ENCODE data around the gene PGA5.
"Not testable (repeated sequence)": the region's sequence is repeated elsewhere in the genome, so short reads cannot be mapped to it uniquely, and the experiment has no call there.

The PGA5 gene

DNA sequence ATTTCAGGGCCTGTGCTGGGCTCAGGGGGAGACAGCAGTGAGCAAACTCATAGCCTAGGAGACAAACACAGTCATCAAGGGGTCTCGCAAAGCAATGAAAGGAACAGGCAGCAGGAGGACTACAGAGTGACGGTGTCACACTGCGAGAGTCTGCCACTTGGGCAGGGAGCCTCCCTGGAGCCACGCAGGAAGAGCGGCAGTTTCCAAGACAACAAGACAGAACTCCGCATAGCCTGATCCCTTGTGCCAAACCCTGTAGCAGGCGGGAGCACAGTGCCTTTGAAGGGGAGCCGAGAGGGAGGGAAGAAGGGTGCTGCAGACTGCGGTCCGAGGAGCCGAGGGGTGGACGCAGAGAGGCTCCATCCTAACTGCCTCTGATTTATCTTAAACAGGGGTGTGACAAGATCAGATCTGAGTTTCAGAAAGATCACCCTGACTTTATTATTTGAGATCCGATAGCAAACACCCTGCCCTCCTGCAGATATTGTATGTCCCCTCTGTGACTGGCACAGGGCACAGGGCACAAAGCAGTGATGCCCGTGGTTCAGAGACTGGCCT is 36.4 kb upstream of the PGA5 start:
- not testable (repeated sequence) for H2AFZ ChIP-seq (ENCODE audit: low read length, unreplicated experiment)

DNA sequence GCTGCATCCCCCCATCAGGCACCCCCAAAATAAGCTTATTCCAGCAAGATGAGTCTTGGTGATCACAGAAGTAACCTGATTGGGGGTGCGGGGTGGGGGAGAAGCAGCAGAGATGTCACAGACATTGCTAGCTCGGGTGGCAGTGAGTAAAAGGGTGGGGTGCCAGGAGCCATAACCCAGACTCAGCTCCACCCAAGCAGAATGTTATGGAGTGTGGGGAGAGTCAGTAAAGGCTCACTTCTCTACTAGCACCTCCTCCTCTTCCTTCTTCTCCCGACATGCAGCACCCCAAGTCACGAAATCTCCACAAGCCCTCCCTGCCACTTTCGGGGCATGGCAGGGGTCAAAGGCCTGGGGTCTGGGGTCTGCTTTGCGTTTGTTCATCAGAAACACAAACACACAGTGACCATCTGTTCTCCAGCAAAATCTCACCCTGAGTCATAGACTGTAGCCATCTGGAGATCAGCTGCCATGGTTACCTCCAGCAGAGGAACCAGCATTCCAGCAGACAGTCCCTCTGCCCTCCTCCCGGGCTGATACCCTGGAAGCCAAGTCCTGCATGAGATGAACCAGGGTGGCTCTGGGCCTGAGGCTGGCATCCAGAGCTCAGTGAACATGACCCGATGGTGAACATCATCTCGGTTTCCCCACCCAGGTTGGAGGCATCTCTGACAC is 33.2 kb upstream of the PGA5 start:
- not testable (repeated sequence) for H3K79me2 ChIP-seq (ENCODE audit: control insufficient read depth, insufficient read depth, low read length, unreplicated experiment); H3K4me1 ChIP-seq (ENCODE audit: control insufficient read depth, insufficient read depth, low read length, unreplicated experiment); H3K27ac ChIP-seq (ENCODE audit: low read depth, low read length); H2AFZ ChIP-seq (ENCODE audit: low read length, unreplicated experiment); H3K36me3 ChIP-seq (ENCODE audit: insufficient read depth, low read length); H3K4me3 ChIP-seq (ENCODE audit: low read depth, low read length)
- peaks cover 14% of the 10 kb centered on the region for H3K27me3 ChIP-seq (ENCODE audit: insufficient read depth, low read length)

More for the DNA sequence above, 36.4 kb upstream of the PGA5 start:
- H3K27me3 ChIP-seq (ENCODE audit: insufficient read depth, low read length): peaks cover 19% of the 10 kb centered on the region
- H3K4me1 ChIP-seq (ENCODE audit: control insufficient read depth, insufficient read depth, low read length, unreplicated experiment); H3K36me3 ChIP-seq (ENCODE audit: insufficient read depth, low read length); H3K27ac ChIP-seq (ENCODE audit: low read depth, low read length); H3K79me2 ChIP-seq (ENCODE audit: control insufficient read depth, insufficient read depth, low read length, unreplicated experiment); H3K4me3 ChIP-seq (ENCODE audit: low read depth, low read length): not testable (repeated sequence)

- H2AFZ ChIP-seq (ENCODE audit: low read length, unreplicated experiment); H3K27me3 ChIP-seq (ENCODE audit: insufficient read depth, low read length); H3K27ac ChIP-seq (ENCODE audit: low read depth, low read length); H3K79me2 ChIP-seq (ENCODE audit: control insufficient read depth, insufficient read depth, low read length, unreplicated experiment); H3K4me3 ChIP-seq (ENCODE audit: low read depth, low read length); H3K36me3 ChIP-seq (ENCODE audit: insufficient read depth, low read length); H3K4me1 ChIP-seq (ENCODE audit: control insufficient read depth, insufficient read depth, low read length, unreplicated experiment): not testable (repeated sequence)
Measured at GRCh38 chr11:61210629-61211028, 30.3 kb upstream of the PGA5 start.

DNA sequence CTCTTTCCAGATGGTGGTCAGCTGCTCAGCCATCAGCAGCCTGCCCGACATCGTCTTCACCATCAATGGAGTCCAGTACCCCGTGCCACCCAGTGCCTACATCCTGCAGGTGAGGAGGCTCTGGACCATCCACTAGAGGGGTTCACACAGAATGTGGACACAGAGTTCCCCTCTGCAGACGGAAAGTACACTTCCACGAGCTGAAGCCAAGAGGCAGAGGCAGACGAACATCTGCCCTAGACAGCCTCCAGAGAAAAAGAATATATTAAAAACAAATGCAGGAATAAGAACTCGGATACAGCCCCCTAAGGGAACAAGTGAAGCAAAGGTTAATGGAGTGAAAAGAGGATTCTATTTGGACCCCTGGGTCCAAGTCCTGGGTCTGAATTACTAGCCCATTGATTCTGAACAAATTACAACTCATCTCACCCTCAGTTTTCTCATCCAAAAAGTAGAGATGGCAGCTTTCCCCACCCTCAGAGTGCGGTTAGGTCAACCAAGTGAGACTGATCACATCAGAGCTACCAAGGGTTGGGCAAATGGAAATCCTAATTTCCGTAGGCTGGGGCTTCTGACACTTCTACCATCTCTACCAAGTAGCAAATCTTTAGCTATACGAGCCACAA is 29.5 kb upstream of the PGA5 start:
- H3K79me2 ChIP-seq (ENCODE audit: control insufficient read depth, insufficient read depth, low read length, unreplicated experiment); H3K4me1 ChIP-seq (ENCODE audit: control insufficient read depth, insufficient read depth, low read length, unreplicated experiment); H2AFZ ChIP-seq (ENCODE audit: low read length, unreplicated experiment); H3K36me3 ChIP-seq (ENCODE audit: insufficient read depth, low read length); H3K4me3 ChIP-seq (ENCODE audit: low read depth, low read length); H3K27ac ChIP-seq (ENCODE audit: low read depth, low read length); H3K27me3 ChIP-seq (ENCODE audit: insufficient read depth, low read length): not testable (repeated sequence)

DNA sequence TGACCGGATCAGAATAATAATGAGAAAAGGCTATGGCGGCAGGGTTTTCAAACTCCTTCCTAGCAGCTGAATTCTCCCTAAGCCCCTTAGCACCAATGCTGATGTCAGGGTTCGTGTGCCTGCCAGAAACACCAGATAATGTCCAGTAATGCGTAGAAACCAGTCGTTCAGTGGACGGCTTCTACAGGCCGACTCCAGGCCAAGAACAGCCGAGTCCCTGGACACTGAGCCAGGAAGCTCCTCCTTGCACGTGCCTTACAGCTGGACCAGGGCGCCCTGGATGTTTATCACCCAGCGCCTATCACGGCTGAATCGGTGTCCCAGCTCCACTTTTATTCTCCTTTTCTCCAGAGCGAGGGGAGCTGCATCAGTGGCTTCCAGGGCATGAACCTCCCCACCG is 28.8 kb upstream of the PGA5 start:
- not testable (repeated sequence) for H3K27me3 ChIP-seq (ENCODE audit: insufficient read depth, low read length); H3K36me3 ChIP-seq (ENCODE audit: insufficient read depth, low read length); H3K4me1 ChIP-seq (ENCODE audit: control insufficient read depth, insufficient read depth, low read length, unreplicated experiment)

GRCh38 chr11:61213711-61214324 is 27.2 kb upstream of the PGA5 start:
- H2AFZ ChIP-seq (ENCODE audit: low read length, unreplicated experiment); H3K4me1 ChIP-seq (ENCODE audit: control insufficient read depth, insufficient read depth, low read length, unreplicated experiment); H3K36me3 ChIP-seq (ENCODE audit: insufficient read depth, low read length); H3K27me3 ChIP-seq (ENCODE audit: insufficient read depth, low read length); H3K4me3 ChIP-seq (ENCODE audit: low read depth, low read length); H3K27ac ChIP-seq (ENCODE audit: low read depth, low read length); H3K79me2 ChIP-seq (ENCODE audit: control insufficient read depth, insufficient read depth, low read length, unreplicated experiment): not testable (repeated sequence)

More for the DNA sequence above, 28.8 kb upstream of the PGA5 start:
- not testable (repeated sequence) for H2AFZ ChIP-seq (ENCODE audit: low read length, unreplicated experiment); H3K79me2 ChIP-seq (ENCODE audit: control insufficient read depth, insufficient read depth, low read length, unreplicated experiment); H3K4me3 ChIP-seq (ENCODE audit: low read depth, low read length); H3K27ac ChIP-seq (ENCODE audit: low read depth, low read length)

- H3K36me3 ChIP-seq (ENCODE audit: insufficient read depth, low read length); H3K79me2 ChIP-seq (ENCODE audit: control insufficient read depth, insufficient read depth, low read length, unreplicated experiment); H2AFZ ChIP-seq (ENCODE audit: low read length, unreplicated experiment); H3K27me3 ChIP-seq (ENCODE audit: insufficient read depth, low read length); H3K4me1 ChIP-seq (ENCODE audit: control insufficient read depth, insufficient read depth, low read length, unreplicated experiment); H3K27ac ChIP-seq (ENCODE audit: low read depth, low read length); H3K4me3 ChIP-seq (ENCODE audit: low read depth, low read length): not testable (repeated sequence)
Measured at GRCh38 chr11:61218306-61218705, 22.7 kb upstream of the PGA5 start.

GRCh38 chr11:61219016-61219415 is 22.0 kb upstream of the PGA5 start:
- H3K4me3 ChIP-seq (ENCODE audit: low read depth, low read length); H3K27ac ChIP-seq (ENCODE audit: low read depth, low read length); H3K79me2 ChIP-seq (ENCODE audit: control insufficient read depth, insufficient read depth, low read length, unreplicated experiment); H2AFZ ChIP-seq (ENCODE audit: low read length, unreplicated experiment); H3K4me1 ChIP-seq (ENCODE audit: control insufficient read depth, insufficient read depth, low read length, unreplicated experiment); H3K36me3 ChIP-seq (ENCODE audit: insufficient read depth, low read length); H3K27me3 ChIP-seq (ENCODE audit: insufficient read depth, low read length): not testable (repeated sequence)

GRCh38 chr11:61222047-61222446 is 18.9 kb upstream of the PGA5 start, which contains the start of gene PGA4:
Gene PGA4, plus strand, starts transcription at chr11:61222347. Its CDS starts 54 bp downstream, at chr11:61222401.
- not testable (repeated sequence) for H2AFZ ChIP-seq (ENCODE audit: low read length, unreplicated experiment); H3K36me3 ChIP-seq (ENCODE audit: insufficient read depth, low read length); H3K79me2 ChIP-seq (ENCODE audit: control insufficient read depth, insufficient read depth, low read length, unreplicated experiment); H3K27me3 ChIP-seq (ENCODE audit: insufficient read depth, low read length); H3K27ac ChIP-seq (ENCODE audit: low read depth, low read length); H3K4me3 ChIP-seq (ENCODE audit: low read depth, low read length); H3K4me1 ChIP-seq (ENCODE audit: control insufficient read depth, insufficient read depth, low read length, unreplicated experiment)

- H3K36me3 ChIP-seq (ENCODE audit: insufficient read depth, low read length); H3K4me1 ChIP-seq (ENCODE audit: control insufficient read depth, insufficient read depth, low read length, unreplicated experiment); H3K4me3 ChIP-seq (ENCODE audit: low read depth, low read length): not testable (repeated sequence)
Measured at GRCh38 chr11:61222692-61223091, 18.3 kb upstream of the PGA5 start.

More at GRCh38 chr11:61222692-61223091, 18.3 kb upstream of the PGA5 start:
- not testable (repeated sequence) for H3K27ac ChIP-seq (ENCODE audit: low read depth, low read length); H2AFZ ChIP-seq (ENCODE audit: low read length, unreplicated experiment); H3K79me2 ChIP-seq (ENCODE audit: control insufficient read depth, insufficient read depth, low read length, unreplicated experiment); H3K27me3 ChIP-seq (ENCODE audit: insufficient read depth, low read length)

Data from ACC112 (cell line).